Neural crest cell (in vitro differentiated cells): ENCODE results near the gene PLOD1. TPM values are rescaled to one million over a fixed set of nuclear protein-coding genes. Genes with fewer than 3 reads are reported as not detected.
"Not testable (repeated sequence)": the region's sequence is repeated elsewhere in the genome, so short reads cannot be mapped to it uniquely, and the experiment has no call there.

Experiments used
- DNase-seq: peaks from one replicate; pipeline ENCODE4 v3.0.0; 2021; ENCODE audit warnings: low read depth, mixed read lengths, low spot score
- H3K27ac Mint-ChIP-seq: one replicate; pipeline ENCODE4 v1.8.0; 2021; ENCODE audit warnings: mild to moderate bottlenecking, mixed read lengths; ENCODE audit not compliant: unreplicated experiment
- H3K27me3 Mint-ChIP-seq: 2 replicates; pipeline ENCODE4 v1.8.0; 2021; ENCODE audit warnings: low read depth, mild to moderate bottlenecking, mixed read lengths
- H3K36me3 Mint-ChIP-seq: 2 replicates; pipeline ENCODE4 v1.8.0; 2021; ENCODE audit warnings: low read depth, mild to moderate bottlenecking, mixed read lengths
- H3K4me1 Mint-ChIP-seq: 2 replicates; pipeline ENCODE4 v1.8.0; 2021; ENCODE audit warnings: mixed read lengths
- H3K4me3 Mint-ChIP-seq: one replicate; pipeline ENCODE4 v1.8.0; 2021; ENCODE audit warnings: mild to moderate bottlenecking, mixed read lengths
- H3K9me3 Mint-ChIP-seq: 2 replicates; pipeline ENCODE4 v1.8.0; 2021; ENCODE audit warnings: mixed read lengths
- total RNA-seq: library from RNA; stranded (reverse); gene quantifications from 2 replicates; pipeline ENCODE4 v1.2.1, GENCODE V29; 2021
- TF ChIP-seq, protein P1 (sequence below): fragments of 200-600 bp; sonication (generic); conservative IDR thresholded peaks from 2 replicates; pipeline ENCODE4 v1.5.0; 2021; ENCODE audit warnings: antibody characterized with exemption, mild to moderate bottlenecking

Gene PLOD1
- total RNA-seq, 1 donor from 2014 or later: 58.7 TPM

- Mint-ChIP-seq H3K4me1 (peaks cover 25% of the 10 kb centered on the region), H3K4me3 (peak overlapping the region; percentile 45), H3K27ac (no peak overlapping the region), H3K36me3 (peaks cover 2% of the 10 kb centered on the region), H3K9me3 (no peaks in the 10 kb centered on the region), H3K27me3 (peaks cover 17% of the 10 kb centered on the region)
- TF ChIP-seq, protein P1, sequence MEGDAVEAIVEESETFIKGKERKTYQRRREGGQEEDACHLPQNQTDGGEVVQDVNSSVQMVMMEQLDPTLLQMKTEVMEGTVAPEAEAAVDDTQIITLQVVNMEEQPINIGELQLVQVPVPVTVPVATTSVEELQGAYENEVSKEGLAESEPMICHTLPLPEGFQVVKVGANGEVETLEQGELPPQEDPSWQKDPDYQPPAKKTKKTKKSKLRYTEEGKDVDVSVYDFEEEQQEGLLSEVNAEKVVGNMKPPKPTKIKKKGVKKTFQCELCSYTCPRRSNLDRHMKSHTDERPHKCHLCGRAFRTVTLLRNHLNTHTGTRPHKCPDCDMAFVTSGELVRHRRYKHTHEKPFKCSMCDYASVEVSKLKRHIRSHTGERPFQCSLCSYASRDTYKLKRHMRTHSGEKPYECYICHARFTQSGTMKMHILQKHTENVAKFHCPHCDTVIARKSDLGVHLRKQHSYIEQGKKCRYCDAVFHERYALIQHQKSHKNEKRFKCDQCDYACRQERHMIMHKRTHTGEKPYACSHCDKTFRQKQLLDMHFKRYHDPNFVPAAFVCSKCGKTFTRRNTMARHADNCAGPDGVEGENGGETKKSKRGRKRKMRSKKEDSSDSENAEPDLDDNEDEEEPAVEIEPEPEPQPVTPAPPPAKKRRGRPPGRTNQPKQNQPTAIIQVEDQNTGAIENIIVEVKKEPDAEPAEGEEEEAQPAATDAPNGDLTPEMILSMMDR: no peak
- DNase-seq: no peak
Measured at GRCh38 chr1:11912000-11912399, 22.5 kb upstream of the PLOD1 start.

DNA sequence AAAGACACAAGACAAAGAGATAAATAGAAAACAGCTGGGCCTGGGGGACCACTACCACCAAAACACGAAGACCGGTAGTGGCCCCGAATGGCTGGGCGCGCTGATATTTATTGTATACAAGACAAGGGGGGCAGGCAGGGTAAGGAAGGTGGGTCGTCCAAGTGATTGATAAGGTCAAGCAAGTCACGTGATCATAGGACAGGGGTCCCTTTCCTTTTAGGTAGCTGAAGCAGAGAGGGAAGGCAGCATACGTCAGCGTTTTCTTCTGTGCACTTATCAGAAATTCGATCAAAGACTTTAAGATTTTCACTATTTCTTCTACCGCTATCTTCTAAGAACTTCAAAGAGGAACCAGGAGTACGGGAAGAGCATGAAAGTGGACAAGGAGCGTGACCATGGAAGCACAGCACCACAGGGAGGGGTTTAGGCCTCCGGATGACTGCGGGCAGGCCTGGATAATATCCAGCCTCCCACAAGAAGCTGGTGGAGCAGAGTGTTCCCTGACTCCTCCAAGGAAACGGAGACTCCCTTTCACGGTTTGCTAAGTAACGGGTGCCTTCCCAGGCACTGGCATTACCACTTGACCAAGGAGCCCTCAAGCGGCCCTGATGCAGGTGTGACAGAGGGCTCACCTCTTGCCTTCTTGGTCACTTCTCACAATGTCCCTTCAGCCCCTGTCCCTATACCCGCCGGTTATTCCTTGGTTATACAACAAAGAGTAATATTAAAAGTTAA lies 21.9 kb upstream of the PLOD1 start:
- peaks cover 16% of the 10 kb centered on the region for H3K27me3 Mint-ChIP-seq
- H3K27ac Mint-ChIP-seq: not testable (repeated sequence)

GRCh38 chr1:11913291-11913690 lies 21.2 kb upstream of the PLOD1 start:
- DNase-seq: no peak
- Mint-ChIP-seq H3K4me3 (no peak overlapping the region), H3K4me1 (peaks cover 15% of the 10 kb centered on the region), H3K9me3 (no peaks in the 10 kb centered on the region), H3K27ac (no peak overlapping the region), H3K36me3 (no peaks in the 10 kb centered on the region), H3K27me3 (peaks cover 9% of the 10 kb centered on the region)
- TF ChIP-seq, protein P1: no peak

More for the DNA sequence above, 21.9 kb upstream of the PLOD1 start:
- not testable (repeated sequence) for H3K9me3 Mint-ChIP-seq, H3K36me3 Mint-ChIP-seq, DNase-seq
- H3K4me3 Mint-ChIP-seq: peak overlapping the region; percentile 45
- H3K4me1 Mint-ChIP-seq: peaks cover 21% of the 10 kb centered on the region

DNA sequence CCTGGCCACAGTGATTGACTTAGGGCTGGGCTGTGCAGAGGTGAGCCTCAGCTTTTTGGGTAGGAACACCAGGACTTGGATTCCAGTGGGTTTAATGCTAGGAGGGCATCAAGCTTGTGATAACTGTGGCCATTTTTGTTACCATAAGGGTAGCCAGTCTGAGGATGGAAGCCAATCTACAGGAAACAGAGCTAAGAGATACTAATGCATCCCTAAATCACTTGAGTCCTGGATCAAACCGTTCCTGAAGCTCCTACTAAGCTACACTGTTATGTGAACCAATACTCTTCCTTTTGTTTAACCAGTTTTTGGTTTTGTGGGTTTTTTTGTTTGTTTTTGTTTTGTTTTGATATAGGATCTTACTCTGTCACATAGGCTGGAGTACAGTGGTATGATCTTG lies 20.5 kb upstream of the PLOD1 start:
- peak overlapping the region; percentile 81 for H3K27ac Mint-ChIP-seq
- no peak for DNase-seq
- H3K27me3 Mint-ChIP-seq: peaks cover 3% of the 10 kb centered on the region
- TF ChIP-seq, protein P1: no peak
- H3K36me3 Mint-ChIP-seq: no peaks in the 10 kb centered on the region
- H3K4me1 Mint-ChIP-seq: peaks cover 8% of the 10 kb centered on the region
- peak overlapping the region; percentile 41 for H3K4me3 Mint-ChIP-seq
- H3K9me3 Mint-ChIP-seq: no peaks in the 10 kb centered on the region

DNA sequence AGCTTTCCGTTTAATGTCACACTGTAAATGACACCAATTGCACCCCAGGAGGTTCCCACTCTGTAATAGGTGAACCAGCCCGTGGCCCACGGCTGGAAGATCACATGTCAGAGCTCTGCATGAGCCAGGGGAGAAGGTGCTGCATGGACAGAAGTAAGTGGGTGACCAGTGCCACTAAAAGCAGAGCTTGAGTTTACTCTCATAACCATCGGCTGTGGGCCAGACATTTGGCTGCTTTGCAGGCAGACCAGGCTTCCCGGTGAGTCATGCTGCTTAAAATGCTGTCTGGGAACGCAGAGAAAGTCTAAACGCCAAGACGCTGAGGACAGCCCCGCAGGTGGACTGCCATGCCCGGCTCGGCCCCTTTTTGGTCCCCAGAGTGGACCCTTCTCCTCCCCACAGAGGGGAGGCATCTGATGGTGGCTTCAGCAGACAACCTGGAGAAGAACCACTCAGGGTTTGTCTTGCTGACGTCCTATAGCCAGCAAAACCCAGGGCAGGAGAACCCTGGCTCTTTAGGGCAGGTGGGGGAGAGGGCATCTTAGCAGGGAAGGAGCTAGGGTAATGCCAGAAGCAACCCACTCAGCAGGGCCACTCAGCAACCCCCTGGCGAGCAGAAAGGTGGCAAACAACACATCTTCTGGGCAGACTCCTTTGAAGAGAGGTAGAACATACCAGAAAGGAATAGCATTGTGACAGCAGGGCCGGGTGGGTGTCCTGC lies 15.6 kb upstream of the PLOD1 start:
- no peaks in the 10 kb centered on the region for H3K36me3 Mint-ChIP-seq
- H3K4me1 Mint-ChIP-seq: peaks cover 9% of the 10 kb centered on the region

More for the DNA sequence above, 15.6 kb upstream of the PLOD1 start:
- H3K4me3 Mint-ChIP-seq: no peak overlapping the region
- H3K27ac Mint-ChIP-seq: no peak overlapping the region
- TF ChIP-seq, protein P1: no peak
- DNase-seq: no peak
- H3K27me3 Mint-ChIP-seq: no peaks in the 10 kb centered on the region
- H3K9me3 Mint-ChIP-seq: no peaks in the 10 kb centered on the region
